GM12865 (cell line): ENCODE data around the gene DYNC2H1.

Source experiments
- DNase-seq: peaks from one replicate; pipeline ENCODE4 v3.0.0; 2010; ENCODE audit warnings: low read depth
- H3K4me3 ChIP-seq: 2 replicates; pipeline ENCODE4 v1.5.1; 2011; ENCODE audit warnings: mild to moderate bottlenecking, low read depth, low read length, control low read depth
- TF ChIP-seq, protein P1 (sequence below): IDR thresholded peaks from 2 replicates; pipeline ENCODE4 v1.5.1; 2011; ENCODE audit warnings: low read length, control low read depth, low read depth, inconsistent platforms; ENCODE audit not compliant: insufficient read depth; ENCODE audit errors: missing control alignments

DYNC2H1 gene

DNA sequence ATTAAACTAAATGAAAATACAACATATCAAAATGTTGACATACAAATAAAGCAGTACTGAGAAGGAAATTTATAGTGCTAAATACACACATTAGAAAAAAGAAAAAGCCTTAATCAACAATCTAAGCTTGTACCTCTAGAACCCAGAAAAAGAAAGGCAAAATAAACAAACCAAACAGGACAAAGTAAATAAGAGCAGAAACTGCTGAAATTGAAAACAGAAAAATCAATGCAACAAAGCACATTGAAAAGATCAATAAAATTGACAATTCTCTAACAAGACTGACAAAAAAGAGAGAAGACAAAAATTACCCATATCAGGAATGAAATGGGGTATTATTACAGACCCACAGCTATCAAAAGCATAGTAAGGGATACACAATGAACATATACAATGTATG is 38.2 kb upstream of the DYNC2H1 start:
- H3K4me3 ChIP-seq: no peak overlapping the region
- no peak for DNase-seq
- TF ChIP-seq, protein P1, sequence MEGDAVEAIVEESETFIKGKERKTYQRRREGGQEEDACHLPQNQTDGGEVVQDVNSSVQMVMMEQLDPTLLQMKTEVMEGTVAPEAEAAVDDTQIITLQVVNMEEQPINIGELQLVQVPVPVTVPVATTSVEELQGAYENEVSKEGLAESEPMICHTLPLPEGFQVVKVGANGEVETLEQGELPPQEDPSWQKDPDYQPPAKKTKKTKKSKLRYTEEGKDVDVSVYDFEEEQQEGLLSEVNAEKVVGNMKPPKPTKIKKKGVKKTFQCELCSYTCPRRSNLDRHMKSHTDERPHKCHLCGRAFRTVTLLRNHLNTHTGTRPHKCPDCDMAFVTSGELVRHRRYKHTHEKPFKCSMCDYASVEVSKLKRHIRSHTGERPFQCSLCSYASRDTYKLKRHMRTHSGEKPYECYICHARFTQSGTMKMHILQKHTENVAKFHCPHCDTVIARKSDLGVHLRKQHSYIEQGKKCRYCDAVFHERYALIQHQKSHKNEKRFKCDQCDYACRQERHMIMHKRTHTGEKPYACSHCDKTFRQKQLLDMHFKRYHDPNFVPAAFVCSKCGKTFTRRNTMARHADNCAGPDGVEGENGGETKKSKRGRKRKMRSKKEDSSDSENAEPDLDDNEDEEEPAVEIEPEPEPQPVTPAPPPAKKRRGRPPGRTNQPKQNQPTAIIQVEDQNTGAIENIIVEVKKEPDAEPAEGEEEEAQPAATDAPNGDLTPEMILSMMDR: no peak

DNA sequence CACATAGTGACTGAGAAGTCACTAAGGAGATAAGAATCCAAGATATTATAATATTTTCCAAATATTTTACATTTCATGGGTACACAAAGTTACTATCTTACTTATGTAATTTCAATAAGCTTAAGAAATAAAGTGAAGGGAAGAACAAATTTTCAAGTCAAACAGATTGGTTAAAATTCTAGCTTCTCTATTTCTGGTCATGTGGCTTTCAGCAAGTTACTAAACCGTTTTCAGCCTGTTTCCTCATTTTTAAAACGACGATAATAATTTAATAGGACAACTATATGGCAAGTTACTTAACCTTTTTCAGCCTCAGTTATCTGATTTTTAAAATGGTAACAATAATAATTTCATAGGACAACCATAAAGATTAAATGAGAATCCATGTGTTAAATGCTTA is 32.9 kb upstream of the DYNC2H1 start:
- DNase-seq: no peak
- TF ChIP-seq, protein P1: no peak
- H3K4me3 ChIP-seq: no peak overlapping the region

DNA sequence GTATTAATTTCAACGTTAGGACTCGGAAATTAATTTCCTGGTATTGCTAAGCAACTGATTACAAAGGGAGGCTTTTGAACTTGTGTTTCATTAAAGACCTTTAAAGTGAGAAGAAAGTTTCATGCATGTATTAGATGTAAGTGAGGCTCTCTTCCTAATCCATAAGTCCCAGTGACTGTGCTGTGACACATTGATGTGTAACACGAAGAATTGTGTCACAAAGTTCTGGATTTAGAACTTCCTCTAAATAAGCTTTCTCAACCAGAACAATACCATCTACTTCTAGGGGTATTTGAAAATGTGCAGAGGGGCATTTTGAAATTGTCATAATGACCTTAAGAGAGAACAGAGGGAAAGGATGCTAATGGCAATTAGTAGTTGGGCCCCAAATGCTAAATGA is 31.7 kb upstream of the DYNC2H1 start:
- TF ChIP-seq, protein P1: no peak
- DNase-seq: no peak
- no peak overlapping the region for H3K4me3 ChIP-seq

DNA sequence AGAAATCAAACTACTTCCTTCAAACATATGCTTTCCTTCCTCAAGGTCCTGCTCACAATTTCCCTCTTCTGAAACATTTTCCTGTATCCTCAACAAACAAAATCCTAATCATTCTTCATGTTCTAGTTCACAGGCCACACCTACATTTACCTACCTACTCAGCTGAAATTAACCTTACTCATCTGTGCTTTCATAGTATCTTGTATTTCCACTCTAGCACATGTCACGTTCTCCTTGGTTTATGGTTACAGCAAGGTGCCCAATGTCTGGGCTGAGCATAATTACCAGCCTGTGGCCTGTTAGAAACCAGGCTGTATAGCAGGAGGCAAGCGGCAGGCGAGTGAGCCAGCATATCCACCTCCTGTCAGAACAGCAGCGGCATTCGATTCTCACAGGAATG is 30.5 kb upstream of the DYNC2H1 start:
- no peak for DNase-seq
- TF ChIP-seq, protein P1: no peak
- H3K4me3 ChIP-seq: no peak overlapping the region

DNA sequence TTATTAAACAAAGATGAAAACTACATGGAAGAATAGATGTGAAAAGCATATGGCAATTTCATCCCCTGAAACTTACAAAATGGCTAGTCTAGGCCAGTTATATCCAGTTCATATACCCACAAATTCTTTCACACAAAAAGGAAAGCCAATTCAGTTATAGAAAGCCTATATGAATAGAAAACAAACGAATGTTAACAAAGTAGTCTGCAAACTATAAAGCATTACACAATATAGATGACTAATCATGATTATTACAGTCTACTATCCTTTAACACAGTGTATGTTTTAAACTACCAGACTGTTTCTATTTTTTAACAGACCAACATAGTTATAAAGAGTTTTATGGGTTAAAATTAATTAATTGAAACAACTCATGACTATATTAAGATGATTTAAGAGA is 29.4 kb upstream of the DYNC2H1 start:
- DNase-seq: no peak
- TF ChIP-seq, protein P1: no peak
- no peak overlapping the region for H3K4me3 ChIP-seq

DNA sequence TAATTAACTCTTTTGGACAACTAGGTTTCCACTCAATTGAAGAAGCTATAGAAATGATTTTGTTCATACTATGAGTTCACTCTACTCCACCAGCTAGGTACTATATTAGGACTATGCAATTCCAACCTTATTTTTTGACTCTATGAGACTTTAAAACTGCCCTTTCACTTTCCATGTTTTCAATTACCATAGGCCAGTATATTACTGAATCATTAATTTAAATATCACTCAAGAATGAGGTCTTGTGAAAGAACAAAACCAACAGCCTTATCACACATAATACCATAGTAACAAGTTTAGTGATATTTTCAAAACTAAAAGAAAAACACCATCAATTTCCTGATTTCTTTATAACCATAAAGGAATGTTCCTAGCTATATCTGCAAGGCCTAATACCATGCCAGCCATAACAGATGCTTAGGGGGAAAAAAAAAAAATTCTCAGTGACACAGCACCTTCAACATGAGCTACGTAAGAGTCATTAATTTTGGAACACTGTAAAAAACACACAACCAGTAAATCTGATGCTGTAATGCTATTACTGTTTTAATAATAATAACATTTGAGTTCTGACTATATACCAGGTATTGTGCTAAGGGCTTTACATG is 23.4 kb upstream of the DYNC2H1 start:
- TF ChIP-seq, protein P1: no peak
- DNase-seq: no peak
- H3K4me3 ChIP-seq: no peak overlapping the region

DNA sequence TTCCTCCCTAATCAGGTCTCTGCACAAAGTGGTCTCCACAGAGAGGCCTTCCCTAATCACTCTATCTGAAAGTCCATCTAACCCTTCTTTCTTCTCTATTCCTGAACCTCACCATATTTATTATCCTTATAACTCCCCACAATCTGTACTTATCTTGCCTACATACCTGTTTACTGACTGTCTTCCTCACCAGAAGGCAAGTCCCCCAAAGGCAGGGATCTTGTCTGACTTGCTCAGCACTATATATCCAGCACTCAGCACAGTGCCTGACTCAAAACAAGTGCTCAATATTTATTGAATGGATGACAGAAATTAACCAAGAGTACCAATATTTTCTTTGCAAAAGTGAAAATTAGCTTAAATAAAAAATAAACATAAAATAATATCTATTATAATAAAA is 22.8 kb upstream of the DYNC2H1 start:
- TF ChIP-seq, protein P1: no peak
- no peak overlapping the region for H3K4me3 ChIP-seq
- DNase-seq: no peak
